ENCODE results near the gene ARHGAP27. TPM values are rescaled to one million over a fixed set of nuclear protein-coding genes. Genes with fewer than 3 reads are reported as not detected.
A peak's percentile ranks its signal among the peaks of the same experiment; 100 is the strongest.

ARHGAP27 gene
- total RNA-seq, 1 experiment from 2014 or later = 104 TPM

DNA sequence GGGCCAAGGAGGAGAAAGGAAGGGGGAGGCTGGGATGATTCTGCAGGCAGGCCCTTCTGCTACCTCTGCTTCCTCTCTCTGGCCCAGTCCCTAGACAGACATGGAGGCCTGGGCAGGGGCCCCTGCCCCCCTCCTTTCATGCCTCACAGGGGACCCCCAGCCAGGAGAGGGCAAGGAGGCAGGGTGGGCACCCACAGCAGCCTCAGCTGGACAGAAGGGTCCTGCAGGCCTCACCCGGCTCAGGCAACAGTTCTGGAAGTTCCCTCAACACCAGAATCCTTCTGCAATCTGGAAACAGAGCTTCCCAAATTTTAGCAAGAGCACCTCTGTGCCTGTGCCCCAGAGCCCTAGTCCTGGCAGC, 8.7 kb downstream of the ARHGAP27 start:
- no peak for TF ChIP-seq CTCF (IDR thresholded peaks at IDR 0.05; ENCODE audit: unreplicated experiment)
- BruUV-seq (replicated peaks) = no TSS peak

GRCh38 chr17:45423304-45423974, 9.2 kb downstream of the ARHGAP27 start:
- peaks cover 90% of the 10 kb centered on the region for H3K4me1 Mint-ChIP-seq (ENCODE audit: low read depth, unreplicated experiment)
- CTCF ChIA-PET = interaction anchor here (0.6 to 3.3 kb wide), 3 partner anchors 17 to 145 kb away, joined by 3 to 44 read pairs (median 3); no protein-coding TSS in a partner anchor
- no peak for TF ChIP-seq CTCF (IDR thresholded peaks at IDR 0.05; ENCODE audit: unreplicated experiment)
- peak overlapping the region; percentile 92 for H3K27ac Mint-ChIP-seq (ENCODE audit: unreplicated experiment)
- H3K9me3 Mint-ChIP-seq (ENCODE audit: low read depth, unreplicated experiment) = no peaks in the 10 kb centered on the region
- BruUV-seq (replicated peaks) = TSS peak; percentile 14
- DNase-seq = no peak
- peak overlapping the region; percentile 72 for H3K4me3 Mint-ChIP-seq (ENCODE audit: low read depth, unreplicated experiment)
- intact Hi-C loops (cut with micrococcal nuclease; ENCODE audit: unreplicated experiment) = no loop called here
- peaks cover 73% of the 10 kb centered on the region for H3K36me3 Mint-ChIP-seq (ENCODE audit: insufficient read depth, unreplicated experiment)
- no peaks in the 10 kb centered on the region for H3K27me3 Mint-ChIP-seq (ENCODE audit: unreplicated experiment)

More for the DNA sequence above, 8.7 kb downstream of the ARHGAP27 start:
- Mint-ChIP-seq H3K4me3 (ENCODE audit: low read depth, unreplicated experiment) (peak overlapping the region; percentile 72), H3K4me1 (ENCODE audit: low read depth, unreplicated experiment) (peaks cover 90% of the 10 kb centered on the region), H3K9me3 (ENCODE audit: low read depth, unreplicated experiment) (no peaks in the 10 kb centered on the region), H3K36me3 (ENCODE audit: insufficient read depth, unreplicated experiment) (peaks cover 76% of the 10 kb centered on the region), H3K27me3 (ENCODE audit: unreplicated experiment) (no peaks in the 10 kb centered on the region), H3K27ac (ENCODE audit: unreplicated experiment) (peak overlapping the region; percentile 92)
- CTCF ChIA-PET = interaction anchor here (1.0 to 3.3 kb wide), 2 partner anchors 17 to 30 kb away, joined by 3 to 44 read pairs; no protein-coding TSS in a partner anchor
- no peak for DNase-seq
- intact Hi-C loops (cut with micrococcal nuclease; ENCODE audit: unreplicated experiment) = no loop called here

GRCh38 chr17:45414990-45415881, 17.4 kb downstream of the ARHGAP27 start:
- CTCF ChIA-PET = interaction anchor here (0.5 to 1.4 kb wide), 3 partner anchors 180 to 789 kb away, joined by 3 to 4 read pairs (median 3); no protein-coding TSS in a partner anchor
- Mint-ChIP-seq H3K9me3 (ENCODE audit: low read depth, unreplicated experiment) (no peaks in the 10 kb centered on the region), H3K27ac (ENCODE audit: unreplicated experiment) (peak overlapping the region; percentile 60), H3K36me3 (ENCODE audit: insufficient read depth, unreplicated experiment) (peaks cover 53% of the 10 kb centered on the region), H3K4me1 (ENCODE audit: low read depth, unreplicated experiment) (peaks cover 67% of the 10 kb centered on the region), H3K27me3 (ENCODE audit: unreplicated experiment) (no peaks in the 10 kb centered on the region), H3K4me3 (ENCODE audit: low read depth, unreplicated experiment) (peak overlapping the region; percentile 21)
- TF ChIP-seq CTCF (IDR thresholded peaks at IDR 0.05; ENCODE audit: unreplicated experiment) = no peak
- BruUV-seq (replicated peaks) = no TSS peak
- peak; percentile 46 for DNase-seq
- intact Hi-C loops (cut with micrococcal nuclease; ENCODE audit: unreplicated experiment) = no loop called here

DNA sequence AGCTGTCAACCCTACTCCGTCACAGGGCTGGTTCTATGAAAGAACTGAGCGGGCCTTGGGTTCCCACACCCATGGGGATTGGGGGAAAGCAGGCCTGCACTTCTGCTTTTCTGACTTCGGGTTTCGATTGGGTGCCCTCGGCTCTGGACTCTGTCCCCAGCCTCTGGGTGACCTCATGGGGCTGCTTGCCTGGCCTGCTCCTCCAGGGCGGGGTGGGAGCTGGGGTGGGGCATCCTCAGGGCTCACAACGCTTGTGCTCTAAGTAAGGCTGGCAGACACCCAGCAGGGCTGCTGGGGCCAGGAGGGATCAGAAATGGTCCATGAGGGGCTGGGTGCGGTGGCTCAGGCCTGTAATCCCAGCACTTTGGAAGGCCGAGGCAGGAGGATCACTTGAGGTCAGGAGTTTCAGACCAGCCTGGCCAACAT, 19.2 kb downstream of the ARHGAP27 start:
- no peak for TF ChIP-seq CTCF (IDR thresholded peaks at IDR 0.05; ENCODE audit: unreplicated experiment)
- peaks cover 49% of the 10 kb centered on the region for H3K36me3 Mint-ChIP-seq (ENCODE audit: insufficient read depth, unreplicated experiment)
- intact Hi-C loops (cut with micrococcal nuclease; ENCODE audit: unreplicated experiment) = no loop called here
- peak overlapping the region; percentile 16 for H3K4me3 Mint-ChIP-seq (ENCODE audit: low read depth, unreplicated experiment)
- no peaks in the 10 kb centered on the region for H3K27me3 Mint-ChIP-seq (ENCODE audit: unreplicated experiment)
- peaks cover 66% of the 10 kb centered on the region for H3K4me1 Mint-ChIP-seq (ENCODE audit: low read depth, unreplicated experiment)
- no peak overlapping the region for H3K27ac Mint-ChIP-seq (ENCODE audit: unreplicated experiment)
- H3K9me3 Mint-ChIP-seq (ENCODE audit: low read depth, unreplicated experiment) = no peaks in the 10 kb centered on the region
- BruUV-seq (replicated peaks) = no TSS peak
- CTCF ChIA-PET = interaction anchor here (0.6 to 2.3 kb wide), 4 partner anchors 12 to 278 kb away, joined by 3 to 12 read pairs (median 4); partner anchors contain the start of gene ACBD4
- DNase-seq = peak; percentile 47

Data from Calu3 (cell line).